Astrocyte of the spinal cord (primary cell): ENCODE measurements around the gene MRPL27.

Experiments used
- DNase-seq: peaks from one replicate; pipeline ENCODE4 v3.0.0; 2011; ENCODE audit warnings: low read depth, low spot score
- H3K4me3 ChIP-seq: 2 replicates; pipeline ENCODE4 v1.5.1; 2011; ENCODE audit warnings: low read depth, mild to moderate bottlenecking, low read length, moderate library complexity
- in situ Hi-C: cut with HindIII; loops from 2 replicates; pipeline ENCODE4 v1.10.0; 2017; ENCODE audit warnings: low sequenced_read_pairs
- TF ChIP-seq, protein P1 (sequence below): IDR thresholded peaks from 2 replicates; pipeline ENCODE4 v1.5.1; 2012; ENCODE audit warnings: low read depth, mild to moderate bottlenecking, low read length, inconsistent platforms

MRPL27 gene

GRCh38 chr17:50396261-50397110 lies 23.5 kb upstream of the MRPL27 start:
- H3K4me3 ChIP-seq = peak overlapping the region; percentile 100
- TF ChIP-seq, protein P1, sequence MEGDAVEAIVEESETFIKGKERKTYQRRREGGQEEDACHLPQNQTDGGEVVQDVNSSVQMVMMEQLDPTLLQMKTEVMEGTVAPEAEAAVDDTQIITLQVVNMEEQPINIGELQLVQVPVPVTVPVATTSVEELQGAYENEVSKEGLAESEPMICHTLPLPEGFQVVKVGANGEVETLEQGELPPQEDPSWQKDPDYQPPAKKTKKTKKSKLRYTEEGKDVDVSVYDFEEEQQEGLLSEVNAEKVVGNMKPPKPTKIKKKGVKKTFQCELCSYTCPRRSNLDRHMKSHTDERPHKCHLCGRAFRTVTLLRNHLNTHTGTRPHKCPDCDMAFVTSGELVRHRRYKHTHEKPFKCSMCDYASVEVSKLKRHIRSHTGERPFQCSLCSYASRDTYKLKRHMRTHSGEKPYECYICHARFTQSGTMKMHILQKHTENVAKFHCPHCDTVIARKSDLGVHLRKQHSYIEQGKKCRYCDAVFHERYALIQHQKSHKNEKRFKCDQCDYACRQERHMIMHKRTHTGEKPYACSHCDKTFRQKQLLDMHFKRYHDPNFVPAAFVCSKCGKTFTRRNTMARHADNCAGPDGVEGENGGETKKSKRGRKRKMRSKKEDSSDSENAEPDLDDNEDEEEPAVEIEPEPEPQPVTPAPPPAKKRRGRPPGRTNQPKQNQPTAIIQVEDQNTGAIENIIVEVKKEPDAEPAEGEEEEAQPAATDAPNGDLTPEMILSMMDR = no peak
- in situ Hi-C loops = no loop called here
- DNase-seq = peak; percentile 50

GRCh38 chr17:50394711-50395110 lies 21.7 kb upstream of the MRPL27 start:
- no peak for DNase-seq
- TF ChIP-seq, protein P1 = no peak
- in situ Hi-C loops = no loop called here
- H3K4me3 ChIP-seq = no peak overlapping the region

DNA sequence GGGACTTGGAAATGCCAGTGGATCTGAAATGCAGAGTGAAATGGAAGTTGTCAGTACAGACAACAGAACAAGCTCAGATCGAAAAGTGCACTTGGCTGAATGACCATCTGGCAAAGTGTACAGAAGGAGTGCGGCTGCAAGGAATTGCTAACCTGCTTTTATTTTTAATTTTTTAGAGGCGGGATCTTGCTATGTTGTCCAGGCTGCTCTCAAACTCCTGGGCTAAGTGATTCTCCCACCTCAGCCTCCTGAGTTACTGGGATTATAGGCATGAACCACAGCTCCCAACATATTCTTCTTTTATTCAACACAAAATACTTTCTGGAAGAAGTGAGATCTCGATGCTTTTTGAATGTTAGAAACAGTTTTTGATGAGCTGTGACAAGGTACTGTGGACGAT lies 20.7 kb upstream of the MRPL27 start:
- in situ Hi-C loops = no loop called here
- TF ChIP-seq, protein P1 = no peak

DNA sequence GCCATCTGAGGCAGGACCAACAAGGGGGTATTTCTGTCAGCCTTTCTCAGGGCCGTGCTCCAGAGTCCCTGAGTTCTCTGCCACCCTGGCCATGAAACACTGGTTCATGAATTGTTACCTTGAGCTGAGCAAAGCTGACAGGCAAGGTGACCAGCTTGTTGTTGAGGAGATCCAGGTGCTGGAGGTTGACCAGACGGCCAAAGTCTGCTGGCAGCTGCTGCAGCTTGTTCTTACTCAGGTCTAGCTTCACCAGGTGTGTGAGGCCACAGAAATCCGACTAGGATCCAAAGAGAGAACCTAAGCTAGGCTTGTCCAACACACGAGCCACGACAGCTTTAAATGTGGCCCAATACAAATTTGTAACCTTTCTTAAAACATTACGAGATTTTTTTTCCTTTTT lies 19.6 kb upstream of the MRPL27 start:
- no peak for DNase-seq
- H3K4me3 ChIP-seq = no peak overlapping the region
- in situ Hi-C loops = no loop called here
- TF ChIP-seq, protein P1 = no peak

More for the DNA sequence above, 20.7 kb upstream of the MRPL27 start:
- DNase-seq = no peak
- H3K4me3 ChIP-seq = no peak overlapping the region

GRCh38 chr17:50389534-50389933 lies 16.6 kb upstream of the MRPL27 start:
- in situ Hi-C loops = no loop called here
- H3K4me3 ChIP-seq = no peak overlapping the region
- TF ChIP-seq, protein P1 = no peak
- no peak for DNase-seq

DNA sequence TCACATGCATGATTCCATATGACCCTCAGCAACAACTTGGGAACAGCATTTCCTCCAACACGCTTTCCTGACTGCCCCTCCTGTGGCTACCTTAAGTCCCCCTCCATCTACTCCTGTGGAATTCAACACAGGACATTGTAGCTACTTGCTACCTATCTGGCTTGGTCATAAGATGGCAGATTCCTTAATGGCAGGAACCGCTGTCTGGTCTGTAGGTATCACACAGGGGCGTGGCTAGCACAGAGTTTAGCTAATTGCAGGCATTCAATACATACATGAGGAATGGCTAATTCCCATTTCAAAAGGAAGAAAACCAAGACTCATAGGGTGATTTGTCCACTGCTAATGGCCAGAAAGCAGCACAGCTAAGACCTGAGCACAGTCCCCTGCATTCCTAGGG lies 15.7 kb upstream of the MRPL27 start:
- in situ Hi-C loops = no loop called here
- no peak overlapping the region for H3K4me3 ChIP-seq
- DNase-seq = no peak
- TF ChIP-seq, protein P1 = no peak
